ENCODE data around the gene PAX5.

PAX5 gene

DNA sequence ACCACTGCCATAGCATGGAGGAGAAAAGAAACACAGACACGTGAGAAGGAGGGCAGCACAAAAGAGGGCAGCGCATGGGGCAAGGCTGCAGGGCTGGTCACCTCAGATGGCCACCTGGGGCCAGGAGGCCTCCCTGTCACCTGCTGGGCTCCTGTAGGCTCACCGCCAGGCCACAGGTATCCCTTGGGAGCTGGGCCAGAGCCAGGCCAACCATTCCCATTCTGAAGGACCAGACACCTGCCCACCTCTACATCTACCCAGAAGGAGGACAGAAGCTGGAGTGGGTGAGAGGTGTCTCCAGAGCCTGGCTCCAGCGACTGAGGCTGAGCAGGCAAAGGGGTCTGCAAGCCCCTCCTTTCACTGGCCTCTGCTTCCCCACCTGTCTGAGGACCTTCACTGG lies 103.1 kb downstream of the PAX5 start:
- in situ Hi-C loops (cut with MboI; ENCODE audit: low pct_unique_long_range_greater_than_20kb, low sequenced_read_pairs, unreplicated experiment), result no loop called here
- DNase-seq (ENCODE audit: low spot score), result no peak
- TF ChIP-seq, protein P1, sequence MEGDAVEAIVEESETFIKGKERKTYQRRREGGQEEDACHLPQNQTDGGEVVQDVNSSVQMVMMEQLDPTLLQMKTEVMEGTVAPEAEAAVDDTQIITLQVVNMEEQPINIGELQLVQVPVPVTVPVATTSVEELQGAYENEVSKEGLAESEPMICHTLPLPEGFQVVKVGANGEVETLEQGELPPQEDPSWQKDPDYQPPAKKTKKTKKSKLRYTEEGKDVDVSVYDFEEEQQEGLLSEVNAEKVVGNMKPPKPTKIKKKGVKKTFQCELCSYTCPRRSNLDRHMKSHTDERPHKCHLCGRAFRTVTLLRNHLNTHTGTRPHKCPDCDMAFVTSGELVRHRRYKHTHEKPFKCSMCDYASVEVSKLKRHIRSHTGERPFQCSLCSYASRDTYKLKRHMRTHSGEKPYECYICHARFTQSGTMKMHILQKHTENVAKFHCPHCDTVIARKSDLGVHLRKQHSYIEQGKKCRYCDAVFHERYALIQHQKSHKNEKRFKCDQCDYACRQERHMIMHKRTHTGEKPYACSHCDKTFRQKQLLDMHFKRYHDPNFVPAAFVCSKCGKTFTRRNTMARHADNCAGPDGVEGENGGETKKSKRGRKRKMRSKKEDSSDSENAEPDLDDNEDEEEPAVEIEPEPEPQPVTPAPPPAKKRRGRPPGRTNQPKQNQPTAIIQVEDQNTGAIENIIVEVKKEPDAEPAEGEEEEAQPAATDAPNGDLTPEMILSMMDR (IDR thresholded peaks at IDR 0.05; ENCODE audit: extremely low read depth, insufficient read depth, missing control alignments), result no peak

DNA sequence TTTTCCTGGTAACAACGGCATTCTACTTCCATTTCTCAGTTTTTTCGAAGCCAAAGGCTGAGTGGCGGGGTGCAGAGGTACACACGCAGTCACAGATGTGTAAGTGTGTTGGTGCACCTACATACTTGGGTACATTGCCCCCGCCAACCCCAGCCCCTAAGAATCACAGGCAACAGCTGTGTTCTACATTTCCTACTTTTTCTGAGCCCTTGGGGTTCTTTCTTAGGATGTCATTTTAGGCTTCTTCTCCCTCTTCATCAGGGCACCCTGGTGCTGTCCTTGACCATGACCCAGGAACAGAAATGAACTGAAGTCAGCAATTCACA lies 104.8 kb downstream of the PAX5 start:
- in situ Hi-C loops (cut with MboI; ENCODE audit: low pct_unique_long_range_greater_than_20kb, low sequenced_read_pairs, unreplicated experiment), result no loop called here
- TF ChIP-seq, protein P1 (IDR thresholded peaks at IDR 0.05; ENCODE audit: extremely low read depth, insufficient read depth, missing control alignments), result no peak
- DNase-seq (ENCODE audit: low spot score), result no peak

DNA sequence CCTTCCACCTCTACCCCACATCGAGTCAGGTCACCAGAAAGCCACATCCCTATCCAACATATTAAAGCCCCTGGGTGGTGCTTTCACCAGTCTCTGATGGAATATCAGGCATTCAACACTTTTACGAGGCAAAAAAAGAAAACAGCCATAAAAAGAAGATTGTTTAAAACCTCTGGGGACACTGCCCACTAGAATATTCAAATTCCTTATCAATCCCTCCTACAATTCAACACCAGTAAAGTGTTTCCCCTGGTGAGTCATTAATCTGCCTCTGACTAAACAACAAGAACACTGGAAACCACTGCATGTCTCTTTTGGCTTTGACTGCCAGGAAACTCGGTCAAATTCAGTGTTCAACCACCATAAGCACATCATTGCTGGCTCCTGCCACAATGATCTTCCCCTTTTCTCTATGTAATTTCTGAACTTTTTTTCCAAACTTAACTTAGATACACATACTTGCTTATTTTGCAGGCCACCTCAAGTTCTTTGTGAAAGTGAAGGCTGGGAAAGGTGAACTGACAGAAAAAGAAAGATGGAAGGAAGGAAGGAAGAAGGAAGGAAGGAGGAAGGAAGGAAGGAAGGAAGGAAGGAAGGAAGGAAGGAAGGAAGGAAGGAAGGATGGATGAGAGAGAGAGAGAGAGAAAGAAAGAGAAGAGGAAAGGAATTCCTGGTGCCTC lies 105.3 kb downstream of the PAX5 start:
- TF ChIP-seq, protein P1 (IDR thresholded peaks at IDR 0.05; ENCODE audit: extremely low read depth, insufficient read depth, missing control alignments), result no peak
- in situ Hi-C loops (cut with MboI; ENCODE audit: low pct_unique_long_range_greater_than_20kb, low sequenced_read_pairs, unreplicated experiment), result no loop called here
- peak; percentile 60 for DNase-seq (ENCODE audit: low spot score)

DNA sequence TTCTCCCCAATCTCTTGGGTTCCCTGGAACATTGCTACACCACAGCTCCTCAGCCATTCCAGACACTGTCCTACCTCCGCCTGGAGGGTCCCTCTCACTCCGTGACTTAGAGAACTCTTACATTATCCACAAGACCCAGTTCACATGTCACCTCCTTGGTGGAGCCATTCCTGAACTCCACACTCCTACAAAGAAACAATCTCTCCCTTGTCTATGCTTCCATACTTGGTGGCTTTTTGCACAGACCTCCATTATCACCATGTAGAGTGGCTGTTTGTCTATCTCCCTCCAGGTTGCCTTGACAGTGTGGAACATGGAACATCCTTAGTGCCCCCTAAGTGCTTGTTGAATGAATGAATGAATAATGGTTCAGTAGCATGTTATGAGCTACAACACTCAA lies 105.9 kb downstream of the PAX5 start:
- no peak for DNase-seq (ENCODE audit: low spot score)
- in situ Hi-C loops (cut with MboI; ENCODE audit: low pct_unique_long_range_greater_than_20kb, low sequenced_read_pairs, unreplicated experiment), result no loop called here
- TF ChIP-seq, protein P1 (IDR thresholded peaks at IDR 0.05; ENCODE audit: extremely low read depth, insufficient read depth, missing control alignments), result no peak

DNA sequence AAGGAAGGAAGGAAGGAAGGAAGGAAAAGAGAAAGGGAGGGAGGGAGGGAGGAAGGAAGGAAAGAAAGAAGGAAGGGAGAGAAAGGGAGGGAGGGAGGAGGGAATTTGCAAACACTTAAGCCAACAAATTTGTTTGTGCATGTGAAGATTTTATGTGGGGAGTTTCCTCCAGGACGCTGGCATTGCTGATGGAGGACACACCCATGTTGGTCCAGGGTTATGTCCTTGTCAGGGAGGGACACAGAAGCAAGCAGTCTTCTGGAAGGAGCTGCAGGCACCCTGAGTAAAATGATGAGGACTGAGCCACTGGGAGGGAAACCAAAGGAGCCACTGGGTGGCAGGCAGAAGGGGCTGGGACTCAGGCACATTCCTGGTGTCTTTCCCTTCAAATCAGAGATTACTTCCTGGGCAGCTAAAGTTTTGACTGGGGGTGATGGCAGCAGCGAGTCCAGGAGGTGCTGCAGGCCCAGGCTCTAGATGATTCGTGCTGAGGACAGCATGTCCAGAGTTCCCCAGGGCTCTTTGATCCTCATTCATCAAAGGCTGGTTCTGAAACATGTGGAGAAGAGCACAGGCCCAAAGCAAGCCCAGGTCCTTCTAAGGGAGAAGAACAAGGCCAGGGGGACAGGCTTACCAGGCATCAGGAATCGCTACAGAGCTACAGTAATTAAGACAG lies 109.2 kb downstream of the PAX5 start:
- DNase-seq (ENCODE audit: low spot score), result no peak
- TF ChIP-seq, protein P1 (IDR thresholded peaks at IDR 0.05; ENCODE audit: extremely low read depth, insufficient read depth, missing control alignments), result no peak
- in situ Hi-C loops (cut with MboI; ENCODE audit: low pct_unique_long_range_greater_than_20kb, low sequenced_read_pairs, unreplicated experiment), result no loop called here

DNA sequence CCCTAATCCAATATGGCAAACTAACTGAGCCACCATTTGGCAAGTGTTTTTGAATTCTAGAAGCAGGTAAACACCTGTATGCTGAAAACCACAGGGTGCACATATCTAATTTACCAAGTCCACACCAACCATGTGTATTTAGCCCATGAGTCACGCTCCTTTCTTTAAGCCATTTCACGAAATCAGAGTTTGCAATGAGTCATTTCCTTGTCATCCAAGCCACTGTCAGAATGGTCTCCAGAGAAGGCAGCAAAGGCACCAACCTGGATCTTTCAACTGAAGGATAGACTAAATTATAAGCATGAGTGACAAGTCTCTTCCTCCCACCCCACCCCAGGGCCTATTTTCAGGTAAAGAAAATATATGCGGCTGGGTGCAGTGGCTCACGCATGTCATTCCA lies 110.0 kb downstream of the PAX5 start:
- TF ChIP-seq, protein P1 (IDR thresholded peaks at IDR 0.05; ENCODE audit: extremely low read depth, insufficient read depth, missing control alignments), result no peak
- peak; percentile 54 for DNase-seq (ENCODE audit: low spot score)
- in situ Hi-C loops (cut with MboI; ENCODE audit: low pct_unique_long_range_greater_than_20kb, low sequenced_read_pairs, unreplicated experiment), result no loop called here

Measured in GM13977 (cell line).